ENCODE data around the gene WFIKKN2. TPM values are rescaled to one million over a fixed set of nuclear protein-coding genes. Genes with fewer than 3 reads are reported as not detected.
"Not testable (repeated sequence)": the region's sequence is repeated elsewhere in the genome, so short reads cannot be mapped to it uniquely, and the experiment has no call there.

WFIKKN2 gene
- total RNA-seq, 1 donor = not detected

GRCh38 chr17:50853015-50853615 is 17.7 kb downstream of the WFIKKN2 start:
- H3K27me3 ChIP-seq (ENCODE audit: insufficient read depth, low read length) = no peaks in the 10 kb centered on the region
- H3K4me1 ChIP-seq (ENCODE audit: insufficient read depth, low read length) = peaks cover 22% of the 10 kb centered on the region
- H3K9me3 ChIP-seq (ENCODE audit: low read depth, low read length) = no peaks in the 10 kb centered on the region
- no peak overlapping the region for H3K4me3 ChIP-seq (ENCODE audit: low read length)

- no peaks in the 10 kb centered on the region for H3K27me3 ChIP-seq (ENCODE audit: insufficient read depth, low read length)
- H3K4me1 ChIP-seq (ENCODE audit: insufficient read depth, low read length) = peaks cover 22% of the 10 kb centered on the region
Measured at GRCh38 chr17:50853781-50854180, 18.4 kb downstream of the WFIKKN2 start.

GRCh38 chr17:50855708-50856330 is 20.4 kb downstream of the WFIKKN2 start:
- Histone ChIP-seq H3K9me3 (ENCODE audit: low read depth, low read length) (no peaks in the 10 kb centered on the region), H3K4me1 (ENCODE audit: insufficient read depth, low read length) (peaks cover 22% of the 10 kb centered on the region), H3K27me3 (ENCODE audit: insufficient read depth, low read length) (no peaks in the 10 kb centered on the region), H3K4me3 (ENCODE audit: low read length) (no peak overlapping the region)

More at GRCh38 chr17:50853781-50854180, 18.4 kb downstream of the WFIKKN2 start:
- Histone ChIP-seq H3K9me3 (ENCODE audit: low read depth, low read length) (no peaks in the 10 kb centered on the region), H3K4me3 (ENCODE audit: low read length) (no peak overlapping the region)

- no peaks in the 10 kb centered on the region for H3K27me3 ChIP-seq (ENCODE audit: insufficient read depth, low read length)
- H3K4me3 ChIP-seq (ENCODE audit: low read length) = no peak overlapping the region
- H3K4me1 ChIP-seq (ENCODE audit: insufficient read depth, low read length) = peaks cover 22% of the 10 kb centered on the region
- no peaks in the 10 kb centered on the region for H3K9me3 ChIP-seq (ENCODE audit: low read depth, low read length)
Measured at GRCh38 chr17:50856431-50856830, 21.0 kb downstream of the WFIKKN2 start.

- no peak overlapping the region for H3K4me3 ChIP-seq (ENCODE audit: low read length)
- H3K27me3 ChIP-seq (ENCODE audit: insufficient read depth, low read length) = no peaks in the 10 kb centered on the region
- peaks cover 17% of the 10 kb centered on the region for H3K4me1 ChIP-seq (ENCODE audit: insufficient read depth, low read length)
- H3K9me3 ChIP-seq (ENCODE audit: low read depth, low read length) = no peaks in the 10 kb centered on the region
Measured at GRCh38 chr17:50858486-50859225, 23.3 kb downstream of the WFIKKN2 start.

GRCh38 chr17:50859727-50860126 is 24.3 kb downstream of the WFIKKN2 start:
- peaks cover 18% of the 10 kb centered on the region for H3K4me1 ChIP-seq (ENCODE audit: insufficient read depth, low read length)
- H3K4me3 ChIP-seq (ENCODE audit: low read length); H3K9me3 ChIP-seq (ENCODE audit: low read depth, low read length); H3K27me3 ChIP-seq (ENCODE audit: insufficient read depth, low read length): not testable (repeated sequence)

- no peaks in the 10 kb centered on the region for H3K9me3 ChIP-seq (ENCODE audit: low read depth, low read length)
- H3K4me3 ChIP-seq (ENCODE audit: low read length) = no peak overlapping the region
- H3K4me1 ChIP-seq (ENCODE audit: insufficient read depth, low read length) = peaks cover 17% of the 10 kb centered on the region
- no peaks in the 10 kb centered on the region for H3K27me3 ChIP-seq (ENCODE audit: insufficient read depth, low read length)
Measured at GRCh38 chr17:50861334-50861676, 25.9 kb downstream of the WFIKKN2 start.

GRCh38 chr17:50861822-50862528 is 26.6 kb downstream of the WFIKKN2 start:
- Histone ChIP-seq H3K27me3 (ENCODE audit: insufficient read depth, low read length) (no peaks in the 10 kb centered on the region), H3K4me3 (ENCODE audit: low read length) (no peak overlapping the region), H3K9me3 (ENCODE audit: low read depth, low read length) (no peaks in the 10 kb centered on the region), H3K4me1 (ENCODE audit: insufficient read depth, low read length) (peaks cover 18% of the 10 kb centered on the region)

- H3K9me3 ChIP-seq (ENCODE audit: low read depth, low read length) = no peaks in the 10 kb centered on the region
- H3K27me3 ChIP-seq (ENCODE audit: insufficient read depth, low read length) = no peaks in the 10 kb centered on the region
- H3K4me1 ChIP-seq (ENCODE audit: insufficient read depth, low read length) = peaks cover 28% of the 10 kb centered on the region
- no peak overlapping the region for H3K4me3 ChIP-seq (ENCODE audit: low read length)
Measured at GRCh38 chr17:50863221-50863843, 27.9 kb downstream of the WFIKKN2 start.

GRCh38 chr17:50863931-50864330 is 28.5 kb downstream of the WFIKKN2 start:
- Histone ChIP-seq H3K27me3 (ENCODE audit: insufficient read depth, low read length) (no peaks in the 10 kb centered on the region), H3K4me3 (ENCODE audit: low read length) (no peak overlapping the region), H3K9me3 (ENCODE audit: low read depth, low read length) (no peaks in the 10 kb centered on the region), H3K4me1 (ENCODE audit: insufficient read depth, low read length) (peaks cover 28% of the 10 kb centered on the region)

- H3K4me3 ChIP-seq (ENCODE audit: low read length) = peak overlapping the region; percentile 80
- H3K4me1 ChIP-seq (ENCODE audit: insufficient read depth, low read length) = peaks cover 28% of the 10 kb centered on the region
- no peaks in the 10 kb centered on the region for H3K9me3 ChIP-seq (ENCODE audit: low read depth, low read length)
- no peaks in the 10 kb centered on the region for H3K27me3 ChIP-seq (ENCODE audit: insufficient read depth, low read length)
Measured at GRCh38 chr17:50864747-50865059, 29.3 kb downstream of the WFIKKN2 start.

GRCh38 chr17:50865060-50865867 is 29.9 kb downstream of the WFIKKN2 start:
- H3K9me3 ChIP-seq (ENCODE audit: low read depth, low read length) = no peaks in the 10 kb centered on the region
- H3K27me3 ChIP-seq (ENCODE audit: insufficient read depth, low read length) = no peaks in the 10 kb centered on the region
- peaks cover 28% of the 10 kb centered on the region for H3K4me1 ChIP-seq (ENCODE audit: insufficient read depth, low read length)
- H3K4me3 ChIP-seq (ENCODE audit: low read length) = peak overlapping the region; percentile 80

GRCh38 chr17:50865868-50866260 is 30.5 kb downstream of the WFIKKN2 start:
- Histone ChIP-seq H3K27me3 (ENCODE audit: insufficient read depth, low read length) (no peaks in the 10 kb centered on the region), H3K4me1 (ENCODE audit: insufficient read depth, low read length) (peaks cover 34% of the 10 kb centered on the region), H3K4me3 (ENCODE audit: low read length) (peak overlapping the region; percentile 80), H3K9me3 (ENCODE audit: low read depth, low read length) (no peaks in the 10 kb centered on the region)

- H3K9me3 ChIP-seq (ENCODE audit: low read depth, low read length) = no peaks in the 10 kb centered on the region
- peaks cover 40% of the 10 kb centered on the region for H3K4me1 ChIP-seq (ENCODE audit: insufficient read depth, low read length)
- no peaks in the 10 kb centered on the region for H3K27me3 ChIP-seq (ENCODE audit: insufficient read depth, low read length)
- peak within 1 kb of the TSS; percentile 80 for H3K4me3 ChIP-seq (ENCODE audit: low read length)
Measured at GRCh38 chr17:50866261-50866949, 31.0 kb downstream of the WFIKKN2 start, which contains the start of gene TOB1. TSS of gene TOB1 (minus strand) at chr17:50866354. CDS start at chr17:50864017, 2,337 bp downstream.
